ENCODE measurements around the gene TTC33.

- TF ChIP-seq CTCF (conservative IDR thresholded peaks at IDR 0.05) (no peak), EZH2 (IDR thresholded peaks at IDR 0.05; ENCODE audit: low read depth) (no peak)
Observed at GRCh38 chr5:40572937-40573336, 182.8 kb downstream of the TTC33 start.
